Gastroesophageal sphincter (tissue), 3 donors: ENCODE results near the gene SPTBN5.

Experiments used
- CTCF ChIP-seq, 4 experiments: fragments of 200-600 bp in 2 of 4; fragments of 450-650 bp in 2 of 4; sonication (generic) in 1 of 4; IDR thresholded peaks; one replicate each; pipeline ENCODE4 v1.5.1; 2017 to 2019; ENCODE audit warnings: antibody characterized with exemption in 4 of 4, mild to moderate bottlenecking in 2 of 4, moderate library complexity in 2 of 4
- EP300 ChIP-seq: sonication (generic); formaldehyde crosslinking; IDR thresholded peaks from one replicate; pipeline ENCODE4 v1.6.1; 2017; ENCODE audit warnings: antibody characterized with exemption, mild to moderate bottlenecking
- POLR2AphosphoS5 ChIP-seq: sonication (generic); formaldehyde crosslinking; IDR thresholded peaks from one replicate; pipeline ENCODE4 v1.6.1; 2017; ENCODE audit warnings: antibody characterized with exemption

GRCh38 chr15:41847981-41848380 is 45.9 kb downstream of the SPTBN5 start:
- TF ChIP-seq CTCF (IDR thresholded peaks at IDR 0.05) (no peak), POLR2AphosphoS5 (no peak), EP300 (no peak)
